ENCODE results near the gene DOCK3.
"Not testable (repeated sequence)": the region's sequence is repeated elsewhere in the genome, so short reads cannot be mapped to it uniquely, and the experiment has no call there.

Gene DOCK3

DNA sequence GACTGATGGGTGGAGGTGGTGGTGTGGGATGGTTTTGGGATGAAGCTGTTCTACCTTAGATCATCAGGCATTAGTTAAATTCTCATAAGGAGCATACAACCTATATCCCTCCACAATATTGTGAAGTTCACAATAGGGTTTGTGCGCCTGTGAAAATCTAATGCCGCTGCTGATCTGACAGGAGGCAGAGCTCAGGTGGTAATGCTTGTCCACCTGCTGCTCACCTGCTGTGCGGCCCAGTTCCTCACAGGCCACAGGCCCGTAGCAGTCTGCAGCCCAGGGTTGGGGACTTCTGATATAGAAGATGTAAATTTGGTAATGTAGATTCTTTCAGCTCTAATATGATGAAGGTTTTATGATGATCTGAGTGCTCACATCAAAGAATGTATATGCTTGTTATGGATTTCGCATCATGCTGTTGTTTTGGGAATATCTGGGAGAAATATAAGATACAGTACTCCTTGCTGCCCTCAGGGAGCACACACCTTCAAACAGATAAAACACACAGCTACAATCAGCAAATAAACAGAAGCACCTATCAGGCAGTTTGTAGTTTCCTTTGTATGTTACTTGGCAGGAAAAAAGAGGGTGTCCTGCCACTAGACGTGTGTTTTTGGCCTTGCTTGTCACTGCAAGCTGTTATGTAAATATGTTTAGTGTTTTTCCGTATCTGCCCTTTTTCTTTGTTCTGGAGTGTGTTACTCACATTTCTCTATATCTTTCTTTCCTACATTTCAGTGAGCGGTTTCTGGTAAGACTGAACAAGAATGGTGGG, 471.3 kb downstream of the DOCK3 start:
- no peak for DNase-seq (ENCODE audit: low spot score)
- TF ChIP-seq, protein P1, sequence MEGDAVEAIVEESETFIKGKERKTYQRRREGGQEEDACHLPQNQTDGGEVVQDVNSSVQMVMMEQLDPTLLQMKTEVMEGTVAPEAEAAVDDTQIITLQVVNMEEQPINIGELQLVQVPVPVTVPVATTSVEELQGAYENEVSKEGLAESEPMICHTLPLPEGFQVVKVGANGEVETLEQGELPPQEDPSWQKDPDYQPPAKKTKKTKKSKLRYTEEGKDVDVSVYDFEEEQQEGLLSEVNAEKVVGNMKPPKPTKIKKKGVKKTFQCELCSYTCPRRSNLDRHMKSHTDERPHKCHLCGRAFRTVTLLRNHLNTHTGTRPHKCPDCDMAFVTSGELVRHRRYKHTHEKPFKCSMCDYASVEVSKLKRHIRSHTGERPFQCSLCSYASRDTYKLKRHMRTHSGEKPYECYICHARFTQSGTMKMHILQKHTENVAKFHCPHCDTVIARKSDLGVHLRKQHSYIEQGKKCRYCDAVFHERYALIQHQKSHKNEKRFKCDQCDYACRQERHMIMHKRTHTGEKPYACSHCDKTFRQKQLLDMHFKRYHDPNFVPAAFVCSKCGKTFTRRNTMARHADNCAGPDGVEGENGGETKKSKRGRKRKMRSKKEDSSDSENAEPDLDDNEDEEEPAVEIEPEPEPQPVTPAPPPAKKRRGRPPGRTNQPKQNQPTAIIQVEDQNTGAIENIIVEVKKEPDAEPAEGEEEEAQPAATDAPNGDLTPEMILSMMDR (IDR thresholded peaks at IDR 0.05; ENCODE audit: extremely low read depth, missing control alignments), result no peak

DNA sequence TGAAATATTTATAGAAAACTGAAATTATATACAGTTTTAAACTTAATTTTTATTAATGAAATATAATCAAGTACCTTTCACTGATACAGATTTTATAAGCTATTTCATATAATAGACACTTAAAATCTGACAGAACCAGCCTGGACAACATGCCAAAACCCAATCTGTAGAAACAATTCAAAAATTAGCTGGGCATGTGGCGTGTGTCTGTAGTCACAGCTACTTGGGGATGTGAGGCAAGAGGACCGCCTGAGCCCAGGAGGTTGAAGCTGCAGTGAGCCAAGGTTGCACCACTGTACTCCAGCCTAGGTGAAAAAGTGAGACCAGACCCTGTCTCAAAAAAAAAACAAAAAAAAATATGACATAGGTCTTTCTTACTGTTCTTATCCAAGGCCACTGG, 472.1 kb downstream of the DOCK3 start:
- DNase-seq (ENCODE audit: low spot score), result no peak
- TF ChIP-seq, protein P1 (IDR thresholded peaks at IDR 0.05; ENCODE audit: extremely low read depth, missing control alignments), result no peak

DNA sequence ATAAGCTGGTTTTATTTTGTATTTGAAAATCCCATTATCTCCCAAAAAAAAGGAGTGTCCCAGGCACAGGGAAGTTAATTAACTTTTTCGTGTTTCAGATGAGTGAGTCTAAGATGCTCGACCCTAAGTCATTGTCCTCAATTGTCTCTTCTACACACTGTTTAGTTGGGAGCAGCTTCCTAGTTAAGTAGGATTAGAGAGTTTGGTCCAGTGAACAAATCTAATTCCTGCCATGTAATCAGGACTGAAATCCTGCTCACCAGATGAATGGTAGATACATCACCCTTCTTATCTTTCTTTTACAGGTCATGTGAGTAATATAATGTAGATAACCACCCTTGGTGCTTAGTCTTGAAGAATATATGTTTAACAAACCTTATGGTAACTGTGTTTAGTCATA, 481.4 kb downstream of the DOCK3 start:
- TF ChIP-seq, protein P1 (IDR thresholded peaks at IDR 0.05; ENCODE audit: extremely low read depth, missing control alignments), result no peak
- DNase-seq (ENCODE audit: low spot score), result no peak

DNA sequence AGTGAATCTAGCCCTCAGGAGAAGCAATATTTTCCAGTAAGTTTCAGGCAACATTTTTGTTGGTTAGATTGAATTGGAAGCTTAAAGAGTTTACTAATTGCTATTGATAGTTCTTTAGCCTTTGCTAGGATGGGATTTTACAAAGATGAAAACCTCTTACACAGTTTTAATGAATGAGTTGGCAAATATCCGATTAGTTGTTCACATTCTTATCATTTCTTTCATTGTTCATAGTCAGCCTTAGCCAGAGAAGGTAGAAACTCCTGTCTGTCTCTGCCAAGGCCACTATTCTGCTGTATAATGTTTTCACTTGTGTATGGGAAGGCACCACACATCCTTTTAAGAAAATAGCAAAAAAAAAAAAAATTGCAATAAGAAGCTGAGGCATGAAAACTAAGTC, 488.3 kb downstream of the DOCK3 start:
- TF ChIP-seq, protein P1 (IDR thresholded peaks at IDR 0.05; ENCODE audit: extremely low read depth, missing control alignments), result no peak
- DNase-seq (ENCODE audit: low spot score), result no peak

DNA sequence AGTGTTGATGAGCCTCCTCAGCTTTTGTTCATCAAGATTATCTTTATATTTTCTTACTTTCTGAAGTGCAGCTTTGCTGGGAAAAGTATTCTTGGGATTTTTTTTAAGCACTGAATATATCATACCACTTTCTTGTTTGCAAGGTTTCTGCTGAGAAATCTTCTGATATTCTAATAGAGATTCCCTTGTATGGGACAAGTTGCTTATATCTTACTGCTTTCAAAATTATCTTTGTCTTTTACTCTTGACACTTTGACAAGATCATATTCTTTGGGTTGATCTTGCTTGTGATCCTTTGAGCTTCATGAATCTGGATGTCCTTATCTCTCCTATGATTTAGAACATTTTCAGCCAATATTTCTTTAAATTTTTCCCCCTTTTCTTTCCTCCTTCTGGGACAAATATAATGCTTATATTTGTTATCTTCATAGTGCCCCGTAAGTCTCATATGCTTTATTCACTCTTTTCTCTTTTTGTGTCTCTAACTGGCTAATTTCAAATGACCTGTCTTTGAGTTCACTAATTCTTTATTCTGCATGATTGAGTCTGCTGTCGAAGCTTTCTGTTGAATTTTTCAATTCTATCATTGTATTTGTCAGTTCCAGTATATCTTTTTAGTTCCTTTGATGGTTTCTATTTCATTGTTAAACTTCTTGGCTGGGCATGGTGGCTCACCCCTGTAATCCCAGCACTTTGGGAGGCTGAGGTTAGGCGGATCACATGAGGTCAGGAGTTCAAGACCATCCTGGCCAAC, 499.0 kb downstream of the DOCK3 start:
- no peak for DNase-seq (ENCODE audit: low spot score)
- TF ChIP-seq, protein P1 (IDR thresholded peaks at IDR 0.05; ENCODE audit: extremely low read depth, missing control alignments), result no peak

DNA sequence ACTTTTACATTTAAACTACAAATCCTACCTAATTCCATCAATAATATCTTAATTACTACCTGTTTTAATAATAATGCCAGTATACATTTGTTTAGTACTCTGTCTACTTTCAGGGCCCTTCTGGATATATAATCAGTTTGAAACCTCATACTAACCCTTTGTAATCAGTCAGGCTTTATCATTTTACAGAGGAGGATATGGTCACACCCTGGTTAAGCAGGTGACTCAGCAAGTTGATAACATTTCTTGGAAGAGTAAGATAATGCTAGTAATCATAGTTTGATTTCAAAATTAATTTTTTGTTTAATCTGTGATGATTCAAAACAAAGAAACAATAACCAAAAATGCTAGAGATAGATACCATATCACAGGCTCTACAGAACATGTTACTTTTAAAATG, 502.2 kb downstream of the DOCK3 start:
- TF ChIP-seq, protein P1 (IDR thresholded peaks at IDR 0.05; ENCODE audit: extremely low read depth, missing control alignments), result no peak

DNA sequence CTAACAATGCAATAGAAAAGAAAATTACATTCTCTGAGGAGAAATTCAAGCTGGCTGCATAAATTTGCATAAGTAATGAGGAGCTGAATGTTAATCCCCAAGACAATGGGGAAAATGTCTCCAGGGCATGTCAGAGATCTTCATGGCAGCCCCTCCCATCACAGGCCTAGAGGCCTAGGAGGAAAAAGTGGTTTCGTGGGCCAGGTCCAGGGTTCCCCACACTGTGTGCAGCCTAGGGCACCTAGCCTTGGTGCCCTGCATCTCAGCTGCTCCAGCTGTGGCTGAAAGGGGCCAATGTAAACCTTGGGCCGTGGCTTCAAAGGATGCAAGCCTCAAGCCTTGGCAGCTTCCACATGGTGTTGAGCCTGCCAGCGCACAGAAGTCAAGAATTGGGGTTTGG, 511.7 kb downstream of the DOCK3 start:
- DNase-seq (ENCODE audit: low spot score), result not testable (repeated sequence)

More for the DNA sequence above, 502.2 kb downstream of the DOCK3 start:
- DNase-seq (ENCODE audit: low spot score), result no peak

Measured in GM20000 (cell line).